ENCODE measurements around the gene CSPG4.
"Not testable (repeated sequence)": the region's sequence is repeated elsewhere in the genome, so short reads cannot be mapped to it uniquely, and the experiment has no call there.

Gene CSPG4

GRCh38 chr15:75723847-75724660 is 11.4 kb upstream of the CSPG4 start:
- no peak for DNase-seq

- DNase-seq, result no peak
Observed at GRCh38 chr15:75723171-75723846, 10.7 kb upstream of the CSPG4 start.

DNA sequence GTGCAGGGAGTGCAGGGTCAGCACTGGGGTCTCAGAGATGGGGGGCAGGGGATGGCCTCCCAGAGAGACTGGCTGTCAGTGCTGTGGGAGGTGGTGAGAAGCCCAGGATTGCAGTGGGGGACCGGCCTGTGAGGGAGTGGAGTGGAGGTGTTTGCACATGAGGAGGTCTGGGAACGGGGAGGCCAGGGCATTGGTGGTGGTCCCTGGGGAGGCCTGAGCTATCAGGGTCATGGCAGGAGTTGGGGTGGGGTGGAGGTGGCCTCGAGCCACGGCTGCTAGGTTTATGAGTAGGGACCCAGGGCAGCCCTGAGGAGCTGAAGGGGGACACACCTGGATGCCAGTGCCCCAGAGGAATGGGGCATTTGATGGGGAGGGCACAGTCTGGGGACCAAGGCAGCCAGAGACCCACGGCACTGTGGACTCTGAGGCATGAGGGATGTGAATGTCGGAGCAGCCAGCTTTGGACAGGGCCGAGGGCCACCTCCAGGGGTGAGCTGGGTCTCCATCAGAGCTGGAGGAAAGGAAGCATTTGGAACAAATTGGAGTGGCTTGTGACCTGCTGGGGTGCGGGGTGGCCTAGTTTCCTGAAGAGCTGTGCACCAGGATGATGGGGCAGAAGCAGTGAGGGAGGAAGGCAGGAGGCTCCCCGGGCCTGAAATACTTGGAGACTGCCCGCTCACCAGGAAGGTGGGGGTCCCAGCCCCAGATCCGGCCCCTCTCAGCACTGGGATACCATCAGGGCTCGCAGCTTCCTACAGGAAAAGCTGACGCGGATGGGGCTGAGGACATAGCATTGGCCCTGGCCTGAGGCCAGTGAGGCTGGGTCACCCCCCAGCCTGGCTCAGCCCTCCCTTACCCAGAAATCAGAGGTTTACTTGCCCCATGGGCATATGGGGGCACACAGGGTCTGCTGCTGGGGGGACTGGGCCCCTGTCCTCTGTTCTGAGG is 9.5 kb upstream of the CSPG4 start:
- DNase-seq, result no peak

GRCh38 chr15:75721480-75721922 is 8.9 kb upstream of the CSPG4 start:
- DNase-seq, result no peak

- no peak for DNase-seq
Observed at GRCh38 chr15:75720787-75721479, 8.3 kb upstream of the CSPG4 start.

GRCh38 chr15:75720297-75720696 is 7.6 kb upstream of the CSPG4 start:
- no peak for DNase-seq

- DNase-seq, result no peak
Observed at GRCh38 chr15:75718328-75718727, 5.7 kb upstream of the CSPG4 start.

DNA sequence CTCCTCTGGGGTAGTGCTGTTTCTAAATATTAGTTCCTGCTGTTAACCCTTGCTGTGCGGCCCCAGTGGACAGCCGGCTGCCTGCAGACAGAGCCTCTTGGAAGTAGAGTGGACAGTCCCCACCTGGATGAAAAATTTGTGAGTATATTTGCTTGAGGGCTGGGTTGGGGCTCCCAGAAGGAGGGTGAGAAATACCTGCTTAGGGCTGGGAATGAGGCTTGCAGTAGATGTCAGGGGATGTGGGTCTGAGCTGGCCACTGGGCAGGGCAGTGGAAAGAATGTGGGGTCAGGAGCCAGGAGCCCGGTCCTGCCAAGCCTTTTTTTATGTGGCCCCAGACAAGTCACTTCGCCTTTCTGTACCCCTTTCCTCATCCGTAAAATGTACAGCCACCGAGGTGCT is 4.4 kb upstream of the CSPG4 start:
- not testable (repeated sequence) for DNase-seq

DNA sequence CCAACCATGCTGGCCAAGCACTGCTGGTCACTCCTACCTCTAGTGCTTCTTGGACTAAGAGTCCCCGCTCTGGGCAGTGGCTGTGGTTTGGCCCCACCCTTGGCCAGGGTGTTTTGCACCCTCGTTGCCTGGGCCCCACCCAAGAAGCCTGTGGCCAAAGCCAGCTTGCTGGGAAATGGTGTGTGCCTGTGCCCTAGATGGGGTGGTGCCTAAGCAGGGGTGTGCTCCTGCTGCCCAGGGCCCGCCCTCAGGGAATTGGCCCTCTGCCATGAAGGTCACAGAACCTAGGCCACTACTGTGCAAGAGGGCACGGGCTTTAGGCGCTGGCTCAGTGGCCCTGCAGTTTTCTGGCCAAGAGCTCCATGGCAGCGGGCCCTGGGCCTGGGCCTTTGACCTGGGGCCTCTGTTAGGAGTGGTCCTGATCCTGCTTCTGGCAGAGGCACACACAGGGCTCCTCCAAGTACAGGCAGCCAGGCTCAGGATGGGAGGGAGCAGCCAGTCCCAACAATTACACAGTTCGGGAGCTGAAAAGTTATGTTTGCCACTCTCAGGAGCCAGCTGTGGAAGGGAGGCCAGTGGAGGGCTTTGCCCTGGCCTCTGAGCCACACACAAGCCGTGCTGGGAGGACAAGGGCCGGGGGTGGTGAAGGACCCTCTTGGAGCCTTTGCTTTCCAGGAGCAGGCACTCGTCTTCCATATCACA is 3.8 kb upstream of the CSPG4 start:
- DNase-seq, result not testable (repeated sequence)

- not testable (repeated sequence) for DNase-seq
Observed at GRCh38 chr15:75715312-75715832, 2.7 kb upstream of the CSPG4 start.

GRCh38 chr15:75714195-75714594 is 1.5 kb upstream of the CSPG4 start:
- DNase-seq, result no peak

- no peak for DNase-seq
Observed at GRCh38 chr15:75713338-75713895, 769 bp upstream of the CSPG4 start.

- DNase-seq, result not testable (repeated sequence)
Observed at GRCh38 chr15:75711495-75711894, 1.2 kb downstream of the CSPG4 start.

- DNase-seq, result not testable (repeated sequence)
Observed at GRCh38 chr15:75710874-75711273, 1.8 kb downstream of the CSPG4 start.

GRCh38 chr15:75709458-75709857 is 3.2 kb downstream of the CSPG4 start:
- DNase-seq, result not testable (repeated sequence)

DNA sequence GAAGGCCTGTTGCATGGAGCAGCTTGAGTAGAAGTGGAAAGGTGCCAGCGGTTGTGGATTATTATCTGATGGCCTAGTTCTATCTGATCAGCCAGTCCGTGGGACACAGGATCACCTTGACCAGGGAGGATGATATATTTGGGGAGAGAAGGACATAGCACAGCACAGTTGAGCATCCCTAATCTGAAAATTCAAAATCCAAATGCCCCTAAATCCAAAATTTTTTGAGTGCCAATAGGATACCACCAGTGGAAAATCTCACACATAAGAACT is 6.0 kb downstream of the CSPG4 start:
- no peak for DNase-seq

- no peak for DNase-seq
Observed at GRCh38 chr15:75705854-75706681, 6.6 kb downstream of the CSPG4 start.

DNA sequence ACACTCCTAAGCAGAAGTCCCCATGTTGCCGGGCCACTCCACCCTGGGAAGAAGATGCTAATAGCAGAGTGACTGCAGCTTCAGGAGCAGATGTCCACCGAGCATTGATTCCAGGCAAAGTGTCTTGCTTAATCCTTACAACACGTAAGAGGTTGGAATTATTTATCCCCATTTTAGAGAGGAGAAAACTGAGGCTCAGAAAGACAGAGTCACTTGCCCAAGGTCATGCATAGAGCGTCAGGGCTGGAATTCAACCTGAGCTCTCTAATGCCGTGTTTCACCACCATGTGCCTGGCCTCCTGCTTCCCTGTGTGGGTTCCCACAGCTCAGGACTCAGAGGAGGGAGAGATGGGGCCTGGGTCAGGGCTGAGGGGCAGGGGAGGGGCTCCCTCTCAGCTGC is 7.3 kb downstream of the CSPG4 start:
- not testable (repeated sequence) for DNase-seq

DNA sequence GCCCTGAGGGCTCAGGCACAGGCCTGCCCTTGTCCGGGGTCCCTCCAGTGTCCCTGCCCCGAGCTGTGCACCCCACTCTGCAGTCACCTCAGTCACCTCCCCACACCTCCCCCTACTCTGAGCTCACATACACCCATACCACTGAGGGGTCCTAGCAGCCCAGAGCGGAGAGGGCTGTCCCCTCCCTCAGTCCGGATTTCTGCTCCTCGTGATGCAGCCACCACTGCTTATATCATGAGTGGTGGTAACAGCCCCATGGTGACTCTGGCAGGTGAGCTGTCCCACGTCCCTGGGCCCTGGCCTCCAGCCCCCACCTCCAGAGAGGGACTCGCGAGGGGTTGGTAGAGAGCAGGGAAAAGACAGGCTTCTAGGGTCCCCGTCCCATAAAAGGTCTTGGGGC is 8.0 kb downstream of the CSPG4 start:
- no peak for DNase-seq

DNA sequence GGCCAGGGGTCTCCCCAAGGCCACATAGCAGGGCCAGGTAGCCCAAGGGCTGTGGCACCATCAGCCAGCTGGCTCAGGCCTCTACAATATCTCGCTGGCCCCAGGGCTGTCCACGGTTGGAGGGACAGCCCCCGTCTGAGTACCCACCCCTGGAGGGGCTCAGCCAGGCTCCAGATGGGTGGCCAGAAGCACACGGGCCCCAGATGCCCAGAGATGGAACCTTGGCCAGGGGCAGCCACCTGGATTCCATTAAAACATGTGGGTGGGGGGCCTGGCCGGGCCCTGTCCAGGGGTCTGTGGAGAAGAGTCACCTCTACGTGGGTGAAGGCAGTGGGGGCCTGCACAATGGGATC is 8.4 kb downstream of the CSPG4 start:
- DNase-seq, result no peak

Measured in NCI-H187 treated with DMSO at 0.1 percent for 48 hours (cell line).